AG04450 (cell line): ENCODE data around the gene EIF3B. TPM values are rescaled to one million over a fixed set of nuclear protein-coding genes. Genes with fewer than 3 reads are reported as not detected.

Source experiments
- CTCF ChIA-PET: fragments of 300-600, 350-600 bp; formaldehyde crosslinking; extraction: SDS; loops from one replicate; lab custom pipeline; 2022; ENCODE audit warnings: antibody characterized with exemption, inconsistent platforms; lab: Charles Lee
- POLR2A ChIA-PET: fragments of 350-600 bp; formaldehyde crosslinking; extraction: SDS; loops from one replicate; lab custom pipeline; 2021; ENCODE audit warnings: antibody characterized with exemption, inconsistent platforms; lab: Yijun Ruan, JAX
- DNase-seq: peaks from one replicate; pipeline ENCODE4 v3.0.0-alpha.2; 2011; ENCODE audit warnings: low read depth, low spot score
- H3K27ac ChIP-seq: one replicate; pipeline ENCODE4 v1.5.1; 2012; ENCODE audit warnings: low read depth, low read length, control low read depth
- H3K27me3 ChIP-seq: one replicate; pipeline ENCODE4 v1.6.0; 2012; ENCODE audit warnings: low read length; ENCODE audit not compliant: control insufficient read depth, insufficient read depth
- H3K4me3 ChIP-seq: 2 replicates; pipeline ENCODE4 v1.5.1; 2011; ENCODE audit warnings: mild to moderate bottlenecking, low read depth, low read length, control low read depth
- H3K9me3 ChIP-seq: 2 replicates; pipeline ENCODE4 v1.5.1; 2012; ENCODE audit warnings: low read length; ENCODE audit not compliant: control insufficient read depth, insufficient read depth
- polyA plus RNA-seq: library from polyadenylated mRNA; depleted of rRNA; stranded (reverse); fragments of >200 nt; gene quantifications from 2 replicates; pipeline ENCODE4 v1.2.3, GENCODE V29; 2011
- TF ChIP-seq, protein P1 (sequence below): IDR thresholded peaks from 2 replicates; pipeline ENCODE4 v1.5.1; 2011; ENCODE audit warnings: low read depth, low read length, control low read depth, inconsistent platforms

The EIF3B gene
- polyA plus RNA-seq, 1 experiment, result 110 TPM

DNA sequence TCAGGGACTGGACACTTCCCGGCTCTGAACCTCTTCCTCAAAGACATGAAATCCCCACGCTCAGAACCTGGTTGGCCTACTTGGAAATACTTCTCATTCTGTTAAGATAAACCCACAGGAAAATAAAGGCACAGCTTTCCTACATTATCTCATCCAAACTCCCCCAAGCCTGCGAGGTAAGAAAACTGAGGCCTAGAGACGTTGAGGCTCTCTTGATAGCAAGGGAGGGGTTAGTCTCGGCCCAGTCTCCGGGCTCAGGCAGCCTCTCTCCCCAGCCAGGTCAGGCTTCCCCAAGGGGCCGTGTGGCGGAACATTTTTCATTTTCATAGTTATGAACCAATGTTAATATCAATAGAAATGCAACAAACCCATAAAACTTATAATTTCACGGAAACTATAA, 4.6 kb upstream of the EIF3B start:
- no peak for DNase-seq

DNA sequence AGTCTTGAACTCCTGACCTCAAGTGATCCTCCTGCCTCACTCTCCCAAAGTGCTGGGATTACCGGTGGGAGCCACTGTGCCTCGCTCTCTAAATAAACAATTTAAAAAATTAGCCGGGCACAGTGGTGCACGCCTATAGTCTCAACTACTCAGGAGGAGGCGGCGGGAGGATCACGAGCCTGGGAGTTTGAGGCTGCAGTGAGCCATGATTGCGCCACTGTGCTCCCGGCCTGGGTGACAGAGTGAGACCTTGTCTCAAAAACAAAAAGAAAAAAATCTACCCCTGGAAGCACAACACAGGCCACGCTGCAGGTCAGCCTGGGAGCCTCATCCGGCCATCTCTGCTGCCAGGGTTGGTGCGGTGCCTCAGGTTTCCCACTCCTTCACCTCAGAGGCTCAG, 3.8 kb upstream of the EIF3B start:
- Histone ChIP-seq H3K27ac (no peak overlapping the region), H3K27me3 (no peaks in the 10 kb centered on the region), H3K9me3 (no peaks in the 10 kb centered on the region), H3K4me3 (no peak overlapping the region)
- TF ChIP-seq, protein P1, sequence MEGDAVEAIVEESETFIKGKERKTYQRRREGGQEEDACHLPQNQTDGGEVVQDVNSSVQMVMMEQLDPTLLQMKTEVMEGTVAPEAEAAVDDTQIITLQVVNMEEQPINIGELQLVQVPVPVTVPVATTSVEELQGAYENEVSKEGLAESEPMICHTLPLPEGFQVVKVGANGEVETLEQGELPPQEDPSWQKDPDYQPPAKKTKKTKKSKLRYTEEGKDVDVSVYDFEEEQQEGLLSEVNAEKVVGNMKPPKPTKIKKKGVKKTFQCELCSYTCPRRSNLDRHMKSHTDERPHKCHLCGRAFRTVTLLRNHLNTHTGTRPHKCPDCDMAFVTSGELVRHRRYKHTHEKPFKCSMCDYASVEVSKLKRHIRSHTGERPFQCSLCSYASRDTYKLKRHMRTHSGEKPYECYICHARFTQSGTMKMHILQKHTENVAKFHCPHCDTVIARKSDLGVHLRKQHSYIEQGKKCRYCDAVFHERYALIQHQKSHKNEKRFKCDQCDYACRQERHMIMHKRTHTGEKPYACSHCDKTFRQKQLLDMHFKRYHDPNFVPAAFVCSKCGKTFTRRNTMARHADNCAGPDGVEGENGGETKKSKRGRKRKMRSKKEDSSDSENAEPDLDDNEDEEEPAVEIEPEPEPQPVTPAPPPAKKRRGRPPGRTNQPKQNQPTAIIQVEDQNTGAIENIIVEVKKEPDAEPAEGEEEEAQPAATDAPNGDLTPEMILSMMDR, result no peak
- ChIA-PET CTCF (no interaction called here), POLR2A (no interaction called here)
- DNase-seq, result no peak

More for the DNA sequence above, 4.6 kb upstream of the EIF3B start:
- TF ChIP-seq, protein P1, result no peak
- ChIA-PET POLR2A (no interaction called here), CTCF (no interaction called here)
- Histone ChIP-seq H3K9me3 (no peaks in the 10 kb centered on the region), H3K27me3 (no peaks in the 10 kb centered on the region), H3K27ac (no peak overlapping the region), H3K4me3 (no peak overlapping the region)

DNA sequence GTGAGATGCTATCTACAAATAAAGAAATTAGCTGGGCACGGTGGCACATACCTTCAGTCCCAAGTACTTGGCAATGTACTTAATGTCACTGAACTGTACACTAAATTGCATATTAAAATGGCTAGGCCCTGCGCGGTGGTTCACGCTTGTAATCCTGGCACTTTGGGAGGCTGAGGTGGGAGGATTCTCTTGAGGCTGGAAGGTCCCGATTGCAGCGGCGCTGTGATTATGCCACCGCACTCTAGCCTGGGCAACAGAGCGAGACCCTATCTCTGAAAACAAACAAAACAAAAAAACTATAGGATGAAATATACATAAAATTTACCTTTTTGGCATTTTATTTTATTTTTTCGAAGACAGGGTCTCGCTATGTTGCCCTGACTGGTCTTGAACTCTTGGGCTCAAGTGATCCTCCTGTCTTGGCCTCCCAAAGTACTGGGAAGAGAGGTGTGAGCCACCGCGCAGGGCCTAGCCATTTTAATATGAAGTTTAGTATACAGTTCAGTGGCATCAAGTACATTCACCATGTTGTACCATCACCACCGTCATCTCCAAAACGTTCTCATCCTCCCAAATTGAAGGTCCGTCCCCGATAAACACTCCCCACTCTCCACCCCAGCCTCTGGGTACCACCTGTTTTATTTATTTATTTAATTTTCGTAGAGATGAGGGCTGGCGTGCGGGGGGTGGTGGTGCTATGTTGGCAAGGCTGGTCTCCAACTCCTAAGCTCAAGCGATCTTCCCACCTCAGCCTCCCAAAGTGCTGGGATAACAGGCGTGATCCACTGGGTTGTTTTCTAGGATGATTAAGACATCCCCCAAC, 1.3 kb upstream of the EIF3B start:
- Histone ChIP-seq H3K27ac (no peak overlapping the region), H3K27me3 (no peaks in the 10 kb centered on the region), H3K4me3 (peak overlapping the region; percentile 89), H3K9me3 (no peaks in the 10 kb centered on the region)
- TF ChIP-seq, protein P1, result no peak
- POLR2A ChIA-PET, result interaction anchor here (0.6 to 1.4 kb wide), 5 partner anchors 10 to 116 kb away, joined by 3 to 5 read pairs (median 4); no protein-coding TSS in a partner anchor
- CTCF ChIA-PET, result no interaction called here
- DNase-seq, result no peak

DNA sequence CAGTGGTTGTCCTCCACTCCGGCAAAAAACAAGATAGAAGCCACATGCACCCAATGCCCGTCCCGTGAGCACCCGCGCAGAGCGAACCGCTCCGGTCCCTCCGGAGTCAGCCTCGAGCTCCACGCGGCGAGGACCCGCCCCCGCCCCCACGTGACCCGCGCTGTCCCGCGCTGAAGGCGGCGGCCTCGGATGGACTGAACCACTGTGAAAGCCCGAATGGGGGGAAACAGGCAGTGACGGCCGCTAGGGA, 766 bp upstream of the EIF3B start:
- POLR2A ChIA-PET, result interaction anchor here (0.6 to 1.4 kb wide), 5 partner anchors 10 to 769 kb away, joined by 3 to 5 read pairs (median 4); no protein-coding TSS in a partner anchor
- peak; percentile 74 for DNase-seq

More for the DNA sequence above, 766 bp upstream of the EIF3B start:
- no peaks in the 10 kb centered on the region for H3K27me3 ChIP-seq
- peak overlapping the region; percentile 99 for H3K27ac ChIP-seq
- H3K4me3 ChIP-seq, result peak overlapping the region; percentile 89
- CTCF ChIA-PET, result no interaction called here
- TF ChIP-seq, protein P1, result no peak
- H3K9me3 ChIP-seq, result no peaks in the 10 kb centered on the region
